ENCODE data around the gene CTAG1A. TPM values are rescaled to one million over a fixed set of nuclear protein-coding genes. Genes with fewer than 3 reads are reported as not detected.
"Not testable (repeated sequence)": the region's sequence is repeated elsewhere in the genome, so short reads cannot be mapped to it uniquely, and the experiment has no call there.

CTAG1A gene
- polyA plus RNA-seq, 1 donor from 2014 or later: not detected

DNA sequence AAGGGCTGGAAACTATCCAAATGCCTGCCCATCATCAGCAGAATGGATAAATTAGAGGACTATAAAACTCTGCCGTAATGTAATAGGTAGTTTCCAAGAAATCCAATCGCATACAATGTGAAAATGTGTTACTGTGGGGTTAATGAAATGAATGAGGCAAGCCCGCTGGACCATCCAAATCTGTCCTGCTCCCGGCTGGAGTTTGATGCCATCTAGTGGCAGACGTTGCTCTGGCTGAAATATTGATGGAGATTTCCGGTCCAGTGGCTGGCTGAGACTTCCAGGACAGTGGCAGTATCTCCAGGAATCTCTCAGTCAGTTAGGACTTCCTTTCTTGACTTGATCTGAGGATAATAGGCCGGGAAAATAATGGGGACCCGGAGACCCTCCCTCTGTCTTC, 1.9 kb upstream of the CTAG1A start:
- not testable (repeated sequence) for H3K9me2 ChIP-seq (ENCODE audit: insufficient read depth, low read length); H3K36me3 ChIP-seq (ENCODE audit: insufficient read depth, low read length); H3F3A ChIP-seq (ENCODE audit: insufficient read depth, low read length, poor library complexity, severe bottlenecking); H3K27ac ChIP-seq (ENCODE audit: low read length); H3K9ac ChIP-seq (ENCODE audit: low read length); H3K79me2 ChIP-seq (replicated peaks; ENCODE audit: insufficient read depth, low read length); H3K4me3 ChIP-seq (ENCODE audit: low read length); H3K27me3 ChIP-seq (ENCODE audit: insufficient read depth, low read depth, low read length); H4K20me1 ChIP-seq (ENCODE audit: insufficient read depth); H3K9me3 ChIP-seq (ENCODE audit: low read length); H3K4me2 ChIP-seq (ENCODE audit: low read length); H2AFZ ChIP-seq (ENCODE audit: low read depth, low read length)

- not testable (repeated sequence) for H3K36me3 ChIP-seq (ENCODE audit: insufficient read depth, low read length); H3K4me3 ChIP-seq (ENCODE audit: low read length); H3K4me2 ChIP-seq (ENCODE audit: low read length)
These were observed 5.5 kb downstream of the CTAG1A start for GRCh38 chrX:154590415-154590814.

DNA sequence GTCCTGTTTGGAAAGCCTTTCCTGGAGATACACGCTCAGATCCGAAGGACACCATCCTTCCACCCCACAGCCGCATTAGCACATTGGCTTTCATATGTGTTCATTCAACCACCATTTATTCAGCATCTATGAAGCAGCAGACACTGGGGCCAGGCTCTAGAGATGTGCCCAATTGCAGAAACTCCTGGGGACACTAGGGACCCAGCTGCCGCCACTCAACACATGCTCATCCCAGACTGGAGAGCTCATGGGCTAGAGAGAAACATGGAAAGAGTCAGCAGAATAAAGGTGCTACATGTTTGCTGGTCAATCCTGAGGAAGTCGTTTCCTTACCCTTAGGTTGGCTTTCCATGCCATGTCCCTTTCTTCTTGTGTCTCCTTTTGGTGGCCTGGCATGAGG, 7.6 kb downstream of the CTAG1A start:
- Histone ChIP-seq H3K4me2 (ENCODE audit: low read length) (no peak overlapping the region), H3K36me3 (ENCODE audit: insufficient read depth, low read length) (no peaks in the 10 kb centered on the region), H3F3A (ENCODE audit: insufficient read depth, low read length, poor library complexity, severe bottlenecking) (no peaks in the 10 kb centered on the region), H3K27me3 (ENCODE audit: insufficient read depth, low read depth, low read length) (no peaks in the 10 kb centered on the region), H3K79me2 (replicated peaks; ENCODE audit: insufficient read depth, low read length) (no peaks in the 10 kb centered on the region), H3K27ac (ENCODE audit: low read length) (no peak overlapping the region), H3K9ac (ENCODE audit: low read length) (no peak overlapping the region), H2AFZ (ENCODE audit: low read depth, low read length) (no peak overlapping the region), H3K4me3 (ENCODE audit: low read length) (no peak overlapping the region), H3K9me2 (ENCODE audit: insufficient read depth, low read length) (no peaks in the 10 kb centered on the region), H4K20me1 (ENCODE audit: insufficient read depth) (no peaks in the 10 kb centered on the region), H3K9me3 (ENCODE audit: low read length) (no peaks in the 10 kb centered on the region)
- no peak for TF ChIP-seq EZH2 (IDR thresholded peaks at IDR 0.05; ENCODE audit: borderline replicate concordance, insufficient read depth, low read length, poor library complexity, severe bottlenecking)

More at GRCh38 chrX:154590415-154590814, 5.5 kb downstream of the CTAG1A start:
- not testable (repeated sequence) for H3K27me3 ChIP-seq (ENCODE audit: insufficient read depth, low read depth, low read length); H3K9me3 ChIP-seq (ENCODE audit: low read length); H4K20me1 ChIP-seq (ENCODE audit: insufficient read depth); H2AFZ ChIP-seq (ENCODE audit: low read depth, low read length); H3K79me2 ChIP-seq (replicated peaks; ENCODE audit: insufficient read depth, low read length); H3K9ac ChIP-seq (ENCODE audit: low read length); H3K9me2 ChIP-seq (ENCODE audit: insufficient read depth, low read length); H3K27ac ChIP-seq (ENCODE audit: low read length); H3F3A ChIP-seq (ENCODE audit: insufficient read depth, low read length, poor library complexity, severe bottlenecking)

- H2AFZ ChIP-seq (ENCODE audit: low read depth, low read length): no peak overlapping the region
- H3K27ac ChIP-seq (ENCODE audit: low read length): no peak overlapping the region
- H3K36me3 ChIP-seq (ENCODE audit: insufficient read depth, low read length): no peaks in the 10 kb centered on the region
- H3K4me3 ChIP-seq (ENCODE audit: low read length): no peak overlapping the region
- no peaks in the 10 kb centered on the region for H4K20me1 ChIP-seq (ENCODE audit: insufficient read depth)
- no peaks in the 10 kb centered on the region for H3K27me3 ChIP-seq (ENCODE audit: insufficient read depth, low read depth, low read length)
- H3K9ac ChIP-seq (ENCODE audit: low read length): no peak overlapping the region
- H3K79me2 ChIP-seq (replicated peaks; ENCODE audit: insufficient read depth, low read length): no peaks in the 10 kb centered on the region
- no peaks in the 10 kb centered on the region for H3K9me2 ChIP-seq (ENCODE audit: insufficient read depth, low read length)
- H3K9me3 ChIP-seq (ENCODE audit: low read length): no peaks in the 10 kb centered on the region
- TF ChIP-seq, protein P1, sequence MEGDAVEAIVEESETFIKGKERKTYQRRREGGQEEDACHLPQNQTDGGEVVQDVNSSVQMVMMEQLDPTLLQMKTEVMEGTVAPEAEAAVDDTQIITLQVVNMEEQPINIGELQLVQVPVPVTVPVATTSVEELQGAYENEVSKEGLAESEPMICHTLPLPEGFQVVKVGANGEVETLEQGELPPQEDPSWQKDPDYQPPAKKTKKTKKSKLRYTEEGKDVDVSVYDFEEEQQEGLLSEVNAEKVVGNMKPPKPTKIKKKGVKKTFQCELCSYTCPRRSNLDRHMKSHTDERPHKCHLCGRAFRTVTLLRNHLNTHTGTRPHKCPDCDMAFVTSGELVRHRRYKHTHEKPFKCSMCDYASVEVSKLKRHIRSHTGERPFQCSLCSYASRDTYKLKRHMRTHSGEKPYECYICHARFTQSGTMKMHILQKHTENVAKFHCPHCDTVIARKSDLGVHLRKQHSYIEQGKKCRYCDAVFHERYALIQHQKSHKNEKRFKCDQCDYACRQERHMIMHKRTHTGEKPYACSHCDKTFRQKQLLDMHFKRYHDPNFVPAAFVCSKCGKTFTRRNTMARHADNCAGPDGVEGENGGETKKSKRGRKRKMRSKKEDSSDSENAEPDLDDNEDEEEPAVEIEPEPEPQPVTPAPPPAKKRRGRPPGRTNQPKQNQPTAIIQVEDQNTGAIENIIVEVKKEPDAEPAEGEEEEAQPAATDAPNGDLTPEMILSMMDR (IDR thresholded peaks at IDR 0.05; ENCODE audit: poor library complexity, severe bottlenecking): no peak
- H3F3A ChIP-seq (ENCODE audit: insufficient read depth, low read length, poor library complexity, severe bottlenecking): no peaks in the 10 kb centered on the region
- no peak overlapping the region for H3K4me2 ChIP-seq (ENCODE audit: low read length)
These were observed 8.3 kb downstream of the CTAG1A start for GRCh38 chrX:154593201-154593600.

GRCh38 chrX:154594491-154594890, 9.6 kb downstream of the CTAG1A start:
- no peaks in the 10 kb centered on the region for H3K79me2 ChIP-seq (replicated peaks; ENCODE audit: insufficient read depth, low read length)
- no peaks in the 10 kb centered on the region for H3K27me3 ChIP-seq (ENCODE audit: insufficient read depth, low read depth, low read length)
- no peaks in the 10 kb centered on the region for H4K20me1 ChIP-seq (ENCODE audit: insufficient read depth)
- no peaks in the 10 kb centered on the region for H3K36me3 ChIP-seq (ENCODE audit: insufficient read depth, low read length)
- H3K9me3 ChIP-seq (ENCODE audit: low read length): no peaks in the 10 kb centered on the region
- no peak overlapping the region for H3K27ac ChIP-seq (ENCODE audit: low read length)
- no peaks in the 10 kb centered on the region for H3K9me2 ChIP-seq (ENCODE audit: insufficient read depth, low read length)
- no peak for TF ChIP-seq RAD21 (conservative IDR thresholded peaks at IDR 0.05)
- TF ChIP-seq, protein P2, sequence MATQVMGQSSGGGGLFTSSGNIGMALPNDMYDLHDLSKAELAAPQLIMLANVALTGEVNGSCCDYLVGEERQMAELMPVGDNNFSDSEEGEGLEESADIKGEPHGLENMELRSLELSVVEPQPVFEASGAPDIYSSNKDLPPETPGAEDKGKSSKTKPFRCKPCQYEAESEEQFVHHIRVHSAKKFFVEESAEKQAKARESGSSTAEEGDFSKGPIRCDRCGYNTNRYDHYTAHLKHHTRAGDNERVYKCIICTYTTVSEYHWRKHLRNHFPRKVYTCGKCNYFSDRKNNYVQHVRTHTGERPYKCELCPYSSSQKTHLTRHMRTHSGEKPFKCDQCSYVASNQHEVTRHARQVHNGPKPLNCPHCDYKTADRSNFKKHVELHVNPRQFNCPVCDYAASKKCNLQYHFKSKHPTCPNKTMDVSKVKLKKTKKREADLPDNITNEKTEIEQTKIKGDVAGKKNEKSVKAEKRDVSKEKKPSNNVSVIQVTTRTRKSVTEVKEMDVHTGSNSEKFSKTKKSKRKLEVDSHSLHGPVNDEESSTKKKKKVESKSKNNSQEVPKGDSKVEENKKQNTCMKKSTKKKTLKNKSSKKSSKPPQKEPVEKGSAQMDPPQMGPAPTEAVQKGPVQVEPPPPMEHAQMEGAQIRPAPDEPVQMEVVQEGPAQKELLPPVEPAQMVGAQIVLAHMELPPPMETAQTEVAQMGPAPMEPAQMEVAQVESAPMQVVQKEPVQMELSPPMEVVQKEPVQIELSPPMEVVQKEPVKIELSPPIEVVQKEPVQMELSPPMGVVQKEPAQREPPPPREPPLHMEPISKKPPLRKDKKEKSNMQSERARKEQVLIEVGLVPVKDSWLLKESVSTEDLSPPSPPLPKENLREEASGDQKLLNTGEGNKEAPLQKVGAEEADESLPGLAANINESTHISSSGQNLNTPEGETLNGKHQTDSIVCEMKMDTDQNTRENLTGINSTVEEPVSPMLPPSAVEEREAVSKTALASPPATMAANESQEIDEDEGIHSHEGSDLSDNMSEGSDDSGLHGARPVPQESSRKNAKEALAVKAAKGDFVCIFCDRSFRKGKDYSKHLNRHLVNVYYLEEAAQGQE (IDR thresholded peaks at IDR 0.05; ENCODE audit: borderline replicate concordance): no peak
- TF ChIP-seq SMC3 (conservative IDR thresholded peaks at IDR 0.05; ENCODE audit: poor library complexity): no peak
- no peak for TF ChIP-seq MXI1 (conservative IDR thresholded peaks at IDR 0.05; ENCODE audit: poor library complexity, severe bottlenecking)
- TF ChIP-seq TAF1 (IDR thresholded peaks at IDR 0.05; ENCODE audit: low read depth): no peak
- H3K9ac ChIP-seq (ENCODE audit: low read length): no peak overlapping the region
- H3K4me3 ChIP-seq (ENCODE audit: low read length): no peak overlapping the region
- H3F3A ChIP-seq (ENCODE audit: insufficient read depth, low read length, poor library complexity, severe bottlenecking): no peaks in the 10 kb centered on the region
- H2AFZ ChIP-seq (ENCODE audit: low read depth, low read length): no peak overlapping the region
- H3K4me2 ChIP-seq (ENCODE audit: low read length): no peak overlapping the region
